Fibroblast of mammary gland (primary cell): Measurements from ENCODE around the gene APBA2.
A peak's percentile ranks its signal among the peaks of the same experiment; 100 is the strongest.

Experiments
- DNase-seq: peaks from one replicate; pipeline ENCODE4 v3.0.0-alpha.2; 2010; ENCODE audit warnings: low read depth
- H3K4me3 ChIP-seq: 2 replicates; pipeline ENCODE4 v1.5.1; 2011; ENCODE audit warnings: low read depth, mild to moderate bottlenecking, low read length, moderate library complexity; ENCODE audit not compliant: control insufficient read depth
- TF ChIP-seq, protein P1 (sequence below): conservative IDR thresholded peaks from 2 replicates; pipeline ENCODE4 v1.5.1; 2011; ENCODE audit warnings: low read depth, low read length, inconsistent platforms; ENCODE audit not compliant: control insufficient read depth, insufficient read depth

The APBA2 gene

DNA sequence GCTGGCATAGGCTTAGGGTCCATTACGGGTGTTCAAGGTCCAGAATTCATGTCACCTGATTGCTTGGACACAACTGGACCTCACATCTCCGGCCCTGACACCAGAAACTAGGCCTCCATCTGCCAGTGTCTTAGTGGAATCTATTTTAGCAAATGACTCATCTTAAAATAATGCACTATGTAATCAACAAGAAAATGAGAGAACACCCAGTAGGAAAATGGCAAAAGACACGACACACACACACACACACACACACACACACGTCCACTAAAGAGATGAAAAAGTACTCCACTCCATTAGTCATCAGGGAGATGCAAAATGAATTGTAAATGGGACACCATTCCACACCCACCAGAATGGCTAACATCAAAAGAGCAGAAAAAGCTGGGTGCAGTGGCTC is 11.2 kb downstream of the APBA2 start:
- TF ChIP-seq, protein P1, sequence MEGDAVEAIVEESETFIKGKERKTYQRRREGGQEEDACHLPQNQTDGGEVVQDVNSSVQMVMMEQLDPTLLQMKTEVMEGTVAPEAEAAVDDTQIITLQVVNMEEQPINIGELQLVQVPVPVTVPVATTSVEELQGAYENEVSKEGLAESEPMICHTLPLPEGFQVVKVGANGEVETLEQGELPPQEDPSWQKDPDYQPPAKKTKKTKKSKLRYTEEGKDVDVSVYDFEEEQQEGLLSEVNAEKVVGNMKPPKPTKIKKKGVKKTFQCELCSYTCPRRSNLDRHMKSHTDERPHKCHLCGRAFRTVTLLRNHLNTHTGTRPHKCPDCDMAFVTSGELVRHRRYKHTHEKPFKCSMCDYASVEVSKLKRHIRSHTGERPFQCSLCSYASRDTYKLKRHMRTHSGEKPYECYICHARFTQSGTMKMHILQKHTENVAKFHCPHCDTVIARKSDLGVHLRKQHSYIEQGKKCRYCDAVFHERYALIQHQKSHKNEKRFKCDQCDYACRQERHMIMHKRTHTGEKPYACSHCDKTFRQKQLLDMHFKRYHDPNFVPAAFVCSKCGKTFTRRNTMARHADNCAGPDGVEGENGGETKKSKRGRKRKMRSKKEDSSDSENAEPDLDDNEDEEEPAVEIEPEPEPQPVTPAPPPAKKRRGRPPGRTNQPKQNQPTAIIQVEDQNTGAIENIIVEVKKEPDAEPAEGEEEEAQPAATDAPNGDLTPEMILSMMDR, result no peak
- no peak overlapping the region for H3K4me3 ChIP-seq
- peak; percentile 82 for DNase-seq

GRCh38 chr15:28897861-28898585 is 12.2 kb downstream of the APBA2 start:
- DNase-seq, result no peak
- H3K4me3 ChIP-seq, result no peak overlapping the region
- TF ChIP-seq, protein P1, result no peak

GRCh38 chr15:28899061-28899738 is 13.4 kb downstream of the APBA2 start:
- no peak overlapping the region for H3K4me3 ChIP-seq
- TF ChIP-seq, protein P1, result no peak
- DNase-seq, result no peak

GRCh38 chr15:28900041-28900891 is 14.5 kb downstream of the APBA2 start:
- no peak overlapping the region for H3K4me3 ChIP-seq
- TF ChIP-seq, protein P1, result no peak
- DNase-seq, result no peak

DNA sequence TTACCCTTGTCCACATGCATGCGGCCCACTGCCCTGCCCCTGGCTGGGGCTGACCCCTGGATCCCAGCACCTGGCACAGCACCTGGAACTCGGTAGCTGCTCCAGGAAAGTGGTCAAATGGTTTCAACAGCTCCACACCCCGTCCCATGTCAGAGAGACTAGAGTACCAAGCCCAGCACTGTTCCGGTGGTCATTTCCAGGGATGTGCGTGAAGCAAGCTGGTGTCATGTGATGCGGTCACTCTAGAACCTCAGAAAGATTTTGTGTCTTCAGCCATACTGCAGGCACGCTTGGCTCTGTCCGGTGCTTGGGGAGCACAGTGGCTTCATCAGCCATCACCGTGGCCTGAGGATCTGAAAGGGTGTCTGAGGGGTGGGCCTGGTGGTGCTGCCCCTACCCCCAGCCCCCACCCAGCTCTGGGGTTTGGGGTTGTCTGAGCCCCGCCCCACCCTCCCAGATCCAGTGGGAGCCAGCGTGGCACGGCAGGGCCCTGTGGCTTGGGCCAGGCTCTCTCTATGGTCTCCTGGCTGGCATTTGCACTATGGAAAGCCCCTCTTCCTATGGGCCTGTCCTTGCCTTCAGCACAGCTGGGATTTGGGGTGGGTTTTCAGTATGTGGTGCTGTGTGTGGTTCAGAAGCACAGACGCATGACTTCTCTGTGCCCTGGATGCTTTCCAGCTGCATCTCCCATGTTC is 15.3 kb downstream of the APBA2 start:
- TF ChIP-seq, protein P1, result no peak
- no peak for DNase-seq
- no peak overlapping the region for H3K4me3 ChIP-seq

GRCh38 chr15:28901587-28901980 is 15.8 kb downstream of the APBA2 start:
- H3K4me3 ChIP-seq, result no peak overlapping the region
- TF ChIP-seq, protein P1, result no peak
- no peak for DNase-seq
